ENCODE data around the gene RHEX.
A peak's percentile ranks its signal among the peaks of the same experiment; 100 is the strongest.
"Not testable (repeated sequence)": the region's sequence is repeated elsewhere in the genome, so short reads cannot be mapped to it uniquely, and the experiment has no call there.

RHEX gene

GRCh38 chr1:206030714-206031113, 22.3 kb upstream of the RHEX start:
- DNase-seq, result peak; percentile 93

DNA sequence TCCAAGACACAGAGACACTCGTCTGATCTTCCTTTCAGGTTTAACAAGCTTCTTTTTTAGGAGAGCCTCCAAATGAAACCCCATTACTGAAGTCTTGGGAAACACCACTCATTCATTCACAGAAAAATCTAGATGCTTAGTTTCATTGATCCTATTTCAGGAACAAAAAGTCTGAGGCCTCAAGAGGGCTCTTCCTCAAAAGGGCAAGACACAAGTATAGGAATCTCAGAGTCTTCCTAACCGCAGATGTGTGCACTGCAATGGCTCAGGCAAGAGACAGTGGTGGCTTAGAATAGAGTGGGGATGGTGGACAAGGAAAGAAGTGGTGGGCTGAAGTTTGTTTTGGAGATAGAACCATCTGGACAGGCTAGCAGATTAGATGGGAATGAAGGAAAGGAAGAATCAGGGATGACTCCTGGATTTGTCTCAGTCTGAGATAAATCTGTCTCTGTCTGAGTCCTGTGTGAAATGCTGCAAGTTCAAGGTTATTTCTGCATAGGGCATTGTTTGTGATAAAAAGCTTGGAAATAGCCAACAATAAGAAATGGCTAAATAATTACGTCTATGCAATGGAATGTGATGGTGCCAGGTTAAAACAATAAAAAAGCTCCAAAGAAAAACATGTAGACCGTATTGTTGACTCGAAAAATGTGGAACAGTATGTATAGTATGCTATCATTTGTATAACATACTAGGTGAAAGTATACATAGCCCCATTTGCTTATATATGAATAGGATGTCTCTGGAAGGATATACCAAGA, 20.4 kb upstream of the RHEX start:
- DNase-seq, result no peak

- DNase-seq, result peak; percentile 65
These were observed 17.9 kb upstream of the RHEX start for GRCh38 chr1:206035027-206035426.

DNA sequence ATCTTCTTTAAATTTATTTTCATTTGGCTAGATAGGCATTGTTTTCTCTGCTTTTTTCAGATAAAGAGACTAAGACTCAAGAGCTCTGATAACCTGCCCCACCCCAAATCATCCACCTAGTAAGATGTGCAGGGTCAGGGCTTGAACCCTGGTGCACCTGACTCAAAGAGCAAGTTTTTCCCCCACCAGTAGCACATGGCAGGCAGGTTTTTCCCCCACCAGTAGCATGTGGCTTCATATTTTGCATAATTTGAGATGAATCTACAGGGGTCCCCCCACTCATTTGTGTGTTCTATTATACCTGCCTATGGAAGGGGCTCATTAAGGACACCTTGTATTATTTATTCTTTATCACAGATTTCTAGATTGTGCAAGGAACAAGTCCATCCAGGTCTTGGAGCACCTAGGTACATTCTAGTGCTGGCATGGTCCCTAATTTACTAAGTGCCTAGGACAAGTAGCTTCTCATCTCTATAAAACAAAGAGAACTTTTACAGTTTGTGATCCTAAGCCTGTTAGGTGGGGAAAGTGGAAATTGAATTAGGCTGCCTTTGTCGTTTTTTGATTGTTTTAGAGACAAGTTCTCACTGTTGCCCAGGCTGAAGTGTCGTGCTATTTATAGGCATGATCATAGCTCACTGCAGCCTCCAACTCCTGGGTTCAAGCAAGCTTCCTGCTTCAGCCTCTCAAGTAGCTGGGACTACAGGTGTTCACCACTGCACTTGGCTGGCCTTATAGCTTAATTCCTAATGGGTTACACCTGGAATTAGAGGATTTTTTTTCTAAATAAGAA, 16.1 kb upstream of the RHEX start:
- DNase-seq, result no peak

DNA sequence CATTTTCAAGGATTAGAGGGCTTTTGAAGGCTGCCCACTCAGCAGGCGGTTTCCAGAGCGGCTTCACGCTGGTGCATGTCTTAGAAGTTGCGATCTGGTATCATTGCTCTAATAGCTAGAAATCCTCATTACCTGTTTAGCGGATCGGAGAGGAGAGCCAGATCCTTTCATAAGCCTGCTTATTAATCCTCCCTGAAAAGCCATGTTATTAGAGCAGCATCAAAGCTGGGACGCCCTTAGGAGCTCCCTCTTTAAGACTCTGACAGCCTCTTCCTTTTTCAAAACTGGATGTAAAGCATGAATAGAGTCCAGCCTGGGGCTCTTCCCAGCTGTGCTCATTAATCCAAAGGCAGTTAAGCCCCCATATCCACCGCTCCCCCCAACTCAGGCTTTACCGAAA, 15.4 kb upstream of the RHEX start:
- no peak for DNase-seq

DNA sequence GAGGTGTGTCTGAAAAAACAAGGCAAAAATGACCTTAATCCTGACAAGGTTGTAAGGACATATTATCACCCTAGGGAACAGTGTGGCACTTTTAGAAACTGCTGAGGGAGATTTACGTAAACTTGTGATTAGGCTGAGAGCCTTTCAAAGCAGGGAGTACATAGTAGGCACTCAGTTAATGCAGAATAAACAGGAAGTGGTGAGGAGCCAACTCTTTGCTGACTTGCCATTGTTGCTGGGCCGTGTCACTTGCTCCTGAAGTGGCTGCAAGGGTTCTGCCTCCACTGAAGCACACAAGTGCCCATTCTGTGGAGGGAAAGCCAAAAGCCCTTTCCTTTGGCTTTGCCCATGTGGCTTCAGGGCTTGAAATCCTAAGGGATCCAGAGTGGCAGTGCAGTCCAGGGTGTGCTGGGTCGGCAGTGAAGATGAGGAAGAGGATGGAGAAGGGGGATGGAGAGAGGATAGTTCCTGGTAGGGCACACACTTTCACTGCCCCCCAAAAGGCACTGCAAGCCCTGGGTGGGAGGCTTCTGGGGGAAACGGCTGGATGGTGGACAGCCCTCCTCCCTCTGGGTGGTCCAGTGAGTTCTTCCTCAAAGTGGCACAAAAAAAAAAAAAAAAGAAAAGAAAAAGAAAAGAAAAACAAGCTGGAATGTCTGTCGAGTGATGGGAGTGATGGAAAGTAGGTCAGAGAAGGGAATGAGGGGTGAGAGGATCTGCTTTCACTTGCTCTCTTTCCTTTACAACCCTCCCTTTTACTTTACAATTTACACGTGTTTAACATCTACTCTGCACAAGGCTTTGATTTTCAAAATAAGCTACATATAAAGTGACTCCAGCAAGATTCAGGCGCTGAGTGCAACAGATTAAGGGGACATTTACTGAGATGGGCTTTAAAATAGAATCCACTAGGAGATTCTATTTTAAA, 13.7 kb upstream of the RHEX start:
- DNase-seq, result no peak

DNA sequence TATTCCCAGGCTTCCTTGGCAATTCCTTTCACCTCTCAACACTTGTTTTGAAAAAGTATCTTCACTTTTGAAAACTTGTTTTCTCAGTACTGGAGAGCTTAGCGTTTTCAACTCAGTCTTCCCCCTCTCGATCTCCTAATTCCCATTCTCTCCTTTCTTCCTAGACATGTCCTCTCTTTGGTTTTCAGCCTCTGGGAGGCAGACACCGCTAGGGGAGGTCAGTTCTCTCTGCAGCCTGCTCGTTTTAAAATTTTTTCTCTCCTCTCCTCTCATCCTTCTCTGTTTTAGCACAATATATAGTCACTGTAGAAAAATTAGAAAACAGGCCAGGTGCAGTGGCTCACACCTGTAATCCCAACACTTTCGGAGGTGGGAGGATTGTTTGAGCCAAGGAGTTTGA, 12.6 kb upstream of the RHEX start:
- no peak for DNase-seq

DNA sequence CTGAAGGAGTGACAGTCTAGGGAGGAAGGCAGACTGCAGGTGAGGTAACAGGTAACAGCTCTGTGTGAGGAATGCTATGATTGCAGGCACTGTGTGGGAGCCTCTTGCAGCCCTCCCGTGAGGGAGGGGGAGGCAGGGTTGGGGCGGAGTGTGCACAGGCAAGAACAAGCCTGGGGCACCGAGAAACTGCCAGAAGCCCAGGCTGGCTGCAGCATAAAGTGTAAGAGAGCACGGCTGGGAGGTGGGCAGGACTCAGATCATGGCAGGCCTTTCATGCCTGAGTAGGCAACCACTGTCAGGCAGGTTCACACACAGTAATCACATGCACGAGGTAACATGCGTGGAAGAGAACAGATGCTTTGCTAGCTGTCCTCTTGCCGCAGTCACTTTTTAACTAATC, 11.3 kb upstream of the RHEX start:
- no peak for DNase-seq

DNA sequence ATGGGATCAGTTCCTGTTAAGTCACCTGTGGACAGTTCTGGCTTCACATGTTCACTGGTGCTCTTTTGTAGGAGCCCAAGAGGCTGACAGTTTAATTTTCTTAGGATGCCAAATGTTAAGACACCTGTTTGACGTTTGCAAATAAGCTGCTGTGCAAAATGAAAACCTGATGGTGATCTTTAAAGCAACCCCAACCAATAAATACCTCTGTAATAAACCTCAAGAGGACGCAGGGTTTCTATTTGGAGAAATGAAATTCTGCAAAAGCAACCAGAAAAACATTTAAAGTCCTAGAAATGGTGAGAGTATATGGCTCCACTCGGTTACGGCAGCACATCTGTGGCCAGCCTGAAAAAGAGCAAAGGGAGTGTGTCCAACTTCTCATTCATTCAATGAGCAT, 5.7 kb upstream of the RHEX start:
- no peak for DNase-seq

DNA sequence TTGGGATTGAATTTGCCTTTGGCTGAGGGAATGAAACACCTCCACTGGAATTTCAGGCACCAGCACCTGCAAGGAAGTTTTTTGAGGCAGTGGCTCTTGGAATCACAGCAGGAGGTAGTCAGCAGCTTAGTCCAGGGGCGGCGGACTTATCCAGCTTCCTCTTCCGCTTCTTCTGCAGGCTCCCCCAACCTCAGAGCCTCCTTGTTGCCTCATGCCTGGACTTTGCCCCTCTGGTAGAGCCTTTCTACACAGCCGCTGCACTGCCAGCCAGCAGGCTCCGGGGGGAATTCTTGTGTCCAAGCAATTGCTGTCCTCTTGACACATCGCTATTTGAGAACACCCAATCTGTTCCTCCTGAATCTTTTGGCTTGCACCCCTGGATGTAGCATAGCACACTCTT, 4.4 kb upstream of the RHEX start:
- no peak for DNase-seq

DNA sequence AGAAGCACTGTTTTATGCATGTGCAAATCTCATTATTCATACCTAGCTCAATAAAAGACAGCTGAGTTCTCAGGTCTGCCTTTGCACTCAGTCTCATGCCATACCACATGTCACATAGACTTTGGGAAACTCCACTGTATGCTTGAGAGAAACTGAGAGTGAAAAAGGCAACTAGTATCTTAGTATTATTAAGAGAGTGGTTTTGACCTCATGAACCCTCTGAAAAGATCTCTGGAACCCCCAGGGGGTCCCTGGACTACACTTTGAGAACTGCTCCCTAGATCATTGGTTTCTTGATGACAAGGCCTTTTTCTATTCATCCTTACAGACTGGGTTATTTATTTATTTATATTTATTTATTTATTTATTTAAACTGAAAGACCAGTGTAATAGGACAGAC, 3.7 kb upstream of the RHEX start:
- no peak for DNase-seq

- no peak for DNase-seq
These were observed 2.9 kb upstream of the RHEX start for GRCh38 chr1:206049919-206050600.

- peak; percentile 52 for DNase-seq
These were observed 2.2 kb upstream of the RHEX start for GRCh38 chr1:206050655-206051235.

GRCh38 chr1:206052231-206052865, 625 bp upstream of the RHEX start:
- not testable (repeated sequence) for DNase-seq

DNA sequence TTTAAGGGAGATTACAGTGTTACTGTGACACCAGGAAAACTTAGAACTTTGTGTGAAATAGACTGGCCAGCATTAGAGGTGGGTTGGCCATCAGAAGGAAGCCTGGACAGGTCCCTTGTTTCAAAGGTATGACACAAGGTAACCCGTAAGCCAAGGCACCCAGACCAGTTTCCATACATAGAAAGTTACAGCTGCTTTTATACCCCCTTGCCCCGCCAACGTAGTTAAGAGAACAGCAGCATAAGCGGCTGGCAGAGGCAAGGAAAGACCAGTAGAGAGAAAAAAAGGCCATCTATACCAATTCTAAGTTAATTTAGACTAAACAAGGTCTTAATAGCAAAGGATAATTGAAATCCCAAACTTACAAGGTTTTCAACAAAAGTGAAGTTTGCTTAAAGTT, 643 bp downstream of the RHEX start:
- DNase-seq, result not testable (repeated sequence)

DNA sequence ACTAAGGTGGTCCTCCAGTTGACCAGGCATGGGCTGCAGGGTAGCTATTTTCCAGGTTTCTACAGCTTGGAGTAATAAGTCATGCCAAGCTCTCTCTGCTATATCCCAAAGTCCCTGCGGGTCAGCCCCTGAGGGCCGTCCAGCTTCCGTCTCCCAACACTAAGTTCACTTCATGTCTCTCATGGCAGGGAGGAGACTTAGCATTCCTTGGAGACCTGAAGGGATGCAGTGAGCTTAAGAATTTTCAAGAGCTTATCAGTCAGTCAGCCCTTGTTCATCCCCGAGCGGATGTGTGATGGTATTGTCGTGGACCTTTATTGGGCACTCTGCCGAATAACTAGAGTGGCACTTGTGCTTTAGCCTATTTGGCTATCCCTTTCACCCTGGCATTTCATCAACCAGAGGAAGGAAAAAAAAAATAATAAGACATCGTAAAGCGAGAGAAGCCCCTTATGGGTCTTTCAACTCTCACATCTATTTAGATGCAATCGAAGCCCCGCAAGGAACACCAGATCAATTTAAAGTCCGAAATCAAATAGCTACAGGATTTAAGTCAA, 2.2 kb downstream of the RHEX start:
- not testable (repeated sequence) for DNase-seq

DNA sequence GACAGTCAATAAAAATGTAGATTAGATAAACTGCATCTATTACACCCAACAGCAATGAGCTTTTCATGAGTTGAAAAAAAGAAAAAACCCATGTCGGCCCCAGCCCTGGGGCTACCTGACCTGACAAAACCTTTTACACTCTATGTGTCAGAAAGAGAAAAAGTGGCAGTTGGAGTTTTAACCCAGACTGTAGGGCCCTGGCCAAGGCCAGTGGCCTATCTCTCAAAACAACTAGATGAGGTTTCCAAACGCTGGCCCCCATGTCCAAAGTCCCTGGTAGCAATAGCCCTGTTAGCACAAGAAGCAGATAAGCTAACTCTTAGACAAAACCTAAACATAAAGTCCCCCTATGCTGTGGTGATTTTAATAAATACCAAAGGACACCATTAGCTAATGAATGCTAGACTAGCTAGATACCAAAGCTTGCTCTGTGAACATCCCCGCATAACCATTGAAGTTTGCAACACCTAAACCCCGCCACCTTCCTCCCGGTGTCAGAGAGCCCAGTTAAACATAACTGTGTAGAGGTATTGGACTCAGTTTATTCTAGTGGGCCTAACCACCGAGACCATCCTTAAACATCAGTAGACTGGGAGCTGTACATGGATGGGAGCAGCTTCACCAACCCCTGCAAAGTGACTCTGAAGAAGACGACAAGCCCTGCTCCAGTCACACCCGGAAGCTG, 2.8 kb downstream of the RHEX start:
- DNase-seq, result not testable (repeated sequence)

- not testable (repeated sequence) for DNase-seq
These were observed 5.4 kb downstream of the RHEX start for GRCh38 chr1:206058289-206058926.

GRCh38 chr1:206058927-206059292, 5.9 kb downstream of the RHEX start:
- DNase-seq, result no peak

GRCh38 chr1:206059355-206059915, 6.5 kb downstream of the RHEX start:
- peak; percentile 55 for DNase-seq

All from hematopoietic multipotent progenitor cell treated with erythropoietin and hydrocortisone succinate and interleukin-3 and kit ligand, for 6 days (in vitro differentiated cells).